ENCODE results near the gene ADGRL1.
"Not testable (repeated sequence)": the region's sequence is repeated elsewhere in the genome, so short reads cannot be mapped to it uniquely, and the experiment has no call there.

Gene ADGRL1

DNA sequence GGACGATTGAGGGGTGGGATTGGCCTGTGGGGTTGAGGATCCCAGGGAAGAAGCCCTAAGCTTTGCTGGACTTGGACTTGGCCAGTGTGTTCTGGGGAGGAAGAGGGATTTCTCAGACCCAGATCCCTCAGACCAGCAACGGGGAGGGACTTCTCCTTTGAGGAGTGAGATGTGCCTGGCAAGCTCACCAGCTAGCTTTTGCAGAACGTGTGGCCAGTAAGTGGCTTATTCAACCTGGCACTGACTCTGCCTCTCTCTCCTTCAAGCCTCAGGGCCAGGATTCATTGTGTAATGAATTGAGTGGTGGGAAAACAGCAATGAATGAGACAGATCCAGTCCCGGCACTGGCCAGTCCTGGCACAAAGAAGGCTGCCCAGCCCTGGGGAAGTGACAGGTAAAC is 11.9 kb upstream of the ADGRL1 start:
- DNase-seq, result not testable (repeated sequence)

DNA sequence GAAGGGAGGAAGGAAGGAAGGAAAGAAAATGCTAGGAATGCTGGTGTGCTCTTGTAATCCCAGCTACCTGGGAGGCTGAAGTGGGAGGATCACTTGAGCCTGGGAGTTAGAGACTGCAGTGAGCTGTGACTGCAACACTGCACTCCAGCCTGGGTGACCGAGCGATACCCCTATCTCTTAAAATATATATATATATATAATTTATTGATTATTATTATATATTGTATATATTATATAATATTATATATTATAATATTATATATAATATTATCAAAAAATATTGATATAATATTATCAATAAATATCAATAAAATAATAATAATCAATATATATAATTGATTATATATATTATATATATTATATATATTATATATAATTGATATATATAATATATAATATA is 8.6 kb upstream of the ADGRL1 start:
- no peak for DNase-seq

DNA sequence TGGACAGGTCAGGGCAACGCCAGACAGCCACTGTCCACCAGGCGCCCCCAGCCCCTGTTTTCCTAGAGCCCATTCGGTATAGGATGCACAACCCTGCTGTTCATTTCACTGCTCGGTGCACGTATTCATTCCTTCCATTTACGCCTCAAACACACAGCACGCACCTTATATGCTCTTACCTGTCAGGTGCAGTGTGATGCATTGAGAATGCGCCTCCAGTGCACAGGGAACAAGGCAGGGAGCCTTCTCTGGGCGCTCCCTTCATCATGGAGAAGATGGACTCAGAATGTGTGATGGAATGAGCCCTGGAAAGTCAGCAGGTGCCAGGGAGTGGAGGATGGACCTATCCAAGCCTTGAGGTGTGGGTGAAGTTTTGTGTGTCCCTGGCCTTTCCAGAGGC is 4.2 kb upstream of the ADGRL1 start:
- not testable (repeated sequence) for DNase-seq

DNA sequence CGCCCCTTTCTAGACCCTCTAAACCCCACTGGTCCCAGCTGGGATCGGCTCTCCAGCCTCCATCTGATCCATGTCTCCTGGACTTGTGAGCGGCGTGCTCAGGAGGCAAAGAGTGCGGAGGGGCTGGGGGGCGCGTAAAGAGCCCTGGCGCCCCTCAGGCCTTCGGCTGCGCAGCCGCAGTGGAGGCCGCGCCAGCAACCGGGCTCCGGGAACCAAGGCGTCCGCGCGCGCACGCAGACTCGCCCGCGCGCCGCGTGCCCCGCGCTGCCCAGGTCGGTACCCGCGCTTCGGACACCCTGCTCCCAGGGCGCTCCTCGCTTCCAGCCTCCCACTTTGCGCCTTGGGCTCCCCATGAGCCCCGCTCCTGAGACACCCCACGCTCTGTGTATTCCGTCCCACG is 3.4 kb upstream of the ADGRL1 start:
- DNase-seq, result peak; percentile 40

DNA sequence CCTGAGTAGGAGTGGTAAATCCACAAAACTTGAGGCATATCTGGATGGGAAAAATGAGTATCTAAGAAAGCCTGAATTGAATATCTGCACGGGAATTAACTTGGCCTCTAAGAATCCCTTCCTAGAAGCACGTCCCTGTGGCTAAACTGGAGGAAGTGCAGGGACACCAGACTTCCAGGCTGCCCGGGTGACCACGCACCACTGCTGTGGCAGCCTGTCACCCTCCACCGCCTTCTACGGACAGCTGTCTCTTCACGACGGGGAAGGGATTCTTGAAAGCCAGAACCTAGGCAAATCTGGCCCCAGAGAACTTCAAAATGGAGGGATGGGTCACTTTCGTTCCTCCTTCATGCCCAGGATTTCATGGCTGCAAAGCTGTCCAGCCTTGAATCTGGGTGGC is 2.5 kb upstream of the ADGRL1 start:
- not testable (repeated sequence) for DNase-seq

DNA sequence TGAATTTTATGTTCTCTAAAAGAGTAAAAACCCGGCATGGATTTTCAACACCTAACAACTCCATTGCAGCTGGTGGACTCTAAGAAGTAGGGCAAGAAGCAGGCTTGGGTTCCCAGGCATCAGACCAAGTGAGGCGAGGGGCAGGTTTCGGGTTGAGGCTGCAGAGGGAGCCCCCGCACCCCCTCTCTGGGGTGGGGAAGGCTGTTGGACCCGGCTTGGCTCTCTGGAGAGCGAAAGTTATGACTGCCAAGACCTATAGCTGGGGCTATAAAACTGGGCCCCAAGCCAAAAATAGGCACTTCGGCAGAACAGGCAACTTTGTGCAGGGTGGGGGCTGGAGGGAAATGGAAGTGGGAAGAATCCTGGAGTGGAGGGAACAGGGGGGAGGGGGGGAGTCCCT is 1.8 kb upstream of the ADGRL1 start:
- peak; percentile 60 for DNase-seq

DNA sequence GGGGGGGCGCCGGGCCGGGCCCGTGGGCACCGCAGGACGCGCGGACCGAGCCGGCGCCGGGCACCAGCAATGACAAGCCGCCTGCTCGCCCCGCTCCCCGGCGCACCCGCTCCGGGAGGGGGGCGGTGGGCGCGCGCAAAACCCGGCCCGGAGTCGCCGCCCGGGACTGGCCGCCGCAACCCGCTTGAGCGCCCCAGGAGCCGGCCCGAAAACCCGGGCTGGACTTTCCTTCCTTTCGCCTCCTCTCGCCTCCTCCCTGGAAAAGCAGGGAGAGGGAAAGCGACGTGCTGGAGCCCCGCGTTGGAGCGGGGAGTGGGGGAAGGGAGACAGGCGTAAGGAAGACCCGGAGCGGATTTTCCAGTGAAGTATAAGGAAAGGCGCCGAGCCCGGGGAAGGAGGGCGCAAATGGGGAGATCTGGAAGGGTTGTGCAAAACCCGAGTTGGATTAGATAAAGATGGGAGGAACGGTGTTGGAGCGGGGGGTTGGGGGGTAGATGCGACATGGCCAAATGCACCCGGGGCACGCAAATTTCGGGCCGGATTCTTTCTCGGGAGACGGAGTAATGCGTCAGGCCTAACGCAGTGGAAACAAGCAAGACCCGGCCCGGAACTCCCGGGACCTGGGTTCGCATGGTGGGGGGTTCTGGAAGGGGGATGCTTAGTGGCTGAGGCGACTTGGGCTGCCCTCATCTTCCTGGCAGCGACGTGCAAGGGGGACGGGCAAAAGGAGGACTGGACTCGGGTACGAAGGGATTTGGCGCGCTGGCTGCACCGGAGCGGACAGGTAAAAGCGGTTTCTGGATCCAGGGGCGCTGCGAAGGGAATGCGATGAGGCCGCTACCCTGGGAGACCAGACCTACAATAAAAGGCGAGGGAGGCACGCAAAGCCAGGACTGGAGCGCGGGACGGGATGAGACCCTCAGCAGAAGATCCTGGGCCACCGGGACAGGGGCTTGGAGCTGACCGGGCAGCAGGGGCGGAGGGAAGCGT is 1.1 kb upstream of the ADGRL1 start:
- DNase-seq, result peak; percentile 97

DNA sequence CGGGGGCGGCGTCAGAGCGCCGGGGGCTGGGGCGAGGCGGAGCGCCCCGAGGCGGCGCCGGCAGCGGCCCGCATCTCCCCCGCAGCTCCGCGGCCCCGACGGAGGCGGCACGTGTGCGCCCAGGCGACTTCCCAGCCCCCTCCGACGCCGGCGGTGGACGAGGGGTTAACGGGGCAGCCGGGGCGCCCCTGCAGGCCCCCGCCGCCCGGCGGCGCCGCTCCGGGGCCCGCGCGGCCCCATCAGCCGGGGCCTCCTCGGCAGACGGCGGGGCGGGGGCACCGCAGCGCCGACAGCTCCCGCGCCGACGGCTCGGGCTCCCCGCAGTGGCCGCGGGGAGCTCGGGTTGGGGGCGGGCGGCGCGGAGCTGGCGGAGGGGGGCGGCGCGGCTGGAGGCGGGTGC is 339 bp upstream of the ADGRL1 start:
- DNase-seq, result not testable (repeated sequence)

DNA sequence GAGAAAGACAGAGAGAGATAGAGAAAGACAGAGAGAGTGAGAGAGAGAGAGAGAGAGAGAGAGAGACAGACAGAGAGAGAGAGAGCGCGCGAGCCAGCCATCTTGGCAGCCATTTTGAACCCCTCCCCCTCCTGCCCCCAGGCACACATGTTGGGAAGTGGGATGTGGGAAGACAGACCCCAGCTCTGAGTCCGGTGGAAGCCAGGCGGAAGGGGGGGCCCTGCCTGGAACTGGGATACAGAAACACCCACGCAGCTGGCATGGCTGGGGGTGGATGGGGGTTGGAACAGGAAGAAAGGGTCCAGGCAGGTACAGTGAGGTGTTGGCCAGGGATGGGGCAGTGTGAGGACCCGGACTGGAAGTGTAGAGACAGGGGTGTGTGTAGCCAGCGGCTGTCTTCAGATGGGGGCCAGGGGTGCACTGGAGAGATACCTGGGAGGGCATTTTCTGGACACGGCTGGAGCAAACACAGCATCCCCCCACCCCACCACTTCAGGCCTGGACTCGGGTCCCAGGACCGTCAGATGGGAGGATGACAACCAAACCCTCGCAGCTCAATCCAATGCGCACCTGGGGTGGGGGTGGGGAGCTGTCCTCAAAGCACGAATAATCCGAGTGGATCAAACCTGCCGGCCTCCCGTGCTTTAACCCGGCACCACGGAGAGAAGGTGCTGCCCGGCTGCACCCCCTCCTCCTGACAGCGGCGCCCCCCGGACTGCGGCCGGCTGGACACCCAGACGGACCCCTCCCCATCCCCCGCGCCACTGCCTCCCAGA is 1.1 kb downstream of the ADGRL1 start:
- not testable (repeated sequence) for DNase-seq

DNA sequence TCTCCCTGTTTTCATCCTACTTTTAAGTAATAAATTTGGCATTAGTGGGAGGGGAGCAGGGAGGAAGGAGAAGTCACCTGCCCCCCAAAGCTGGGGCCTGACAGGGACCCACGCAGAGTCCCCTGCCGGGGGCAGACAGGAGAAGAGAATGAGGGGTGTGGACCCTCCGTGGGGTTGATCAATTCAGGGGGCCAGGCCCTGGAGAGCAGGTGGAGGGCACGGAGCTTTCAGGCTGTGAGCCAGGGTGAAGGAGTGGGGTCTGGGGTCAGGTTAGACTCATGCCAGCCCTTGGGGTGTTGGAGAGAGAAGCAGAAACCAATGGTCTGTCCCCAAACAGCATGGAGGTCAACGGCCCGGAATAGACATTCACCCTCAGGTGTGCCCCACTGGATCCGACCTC is 1.8 kb downstream of the ADGRL1 start:
- not testable (repeated sequence) for DNase-seq

DNA sequence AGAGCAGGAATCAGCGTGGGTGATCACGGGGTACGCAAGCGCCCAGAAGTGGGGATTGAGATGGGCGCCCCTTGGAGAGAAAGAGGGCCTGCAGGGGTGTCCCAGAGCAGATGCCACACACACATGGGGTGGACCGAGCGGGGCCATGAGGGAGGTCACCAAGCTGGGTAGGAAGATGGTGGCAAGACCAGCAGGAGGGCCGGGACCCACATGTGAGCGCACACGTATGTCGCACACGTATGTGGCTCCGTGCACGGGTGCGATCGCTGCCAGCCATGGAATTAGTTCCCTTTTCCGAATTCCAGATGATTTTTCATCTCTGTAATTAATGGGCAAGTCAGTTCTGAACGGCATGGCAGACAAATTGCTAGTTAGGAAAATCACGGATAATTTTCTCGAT is 2.2 kb downstream of the ADGRL1 start:
- DNase-seq, result not testable (repeated sequence)

DNA sequence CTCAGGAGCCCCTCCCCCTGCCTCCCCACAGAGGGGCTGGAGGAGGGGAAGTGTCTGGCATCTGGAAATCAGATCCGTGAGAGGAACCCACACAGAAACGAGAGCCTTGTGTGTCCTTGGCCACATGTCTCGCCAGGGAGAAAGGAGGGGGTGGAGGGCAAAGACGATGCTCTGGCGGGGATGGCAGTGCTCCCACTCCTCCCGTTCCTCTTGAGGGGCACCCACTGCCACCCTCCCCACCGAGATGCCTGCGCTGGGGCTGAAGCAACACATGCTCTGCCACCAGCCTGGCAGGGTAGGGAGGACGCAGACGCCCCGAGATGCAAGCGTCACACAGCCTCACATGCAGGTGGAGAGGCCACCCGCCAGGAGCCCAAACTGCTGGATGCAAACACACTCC is 2.8 kb downstream of the ADGRL1 start:
- DNase-seq, result no peak

DNA sequence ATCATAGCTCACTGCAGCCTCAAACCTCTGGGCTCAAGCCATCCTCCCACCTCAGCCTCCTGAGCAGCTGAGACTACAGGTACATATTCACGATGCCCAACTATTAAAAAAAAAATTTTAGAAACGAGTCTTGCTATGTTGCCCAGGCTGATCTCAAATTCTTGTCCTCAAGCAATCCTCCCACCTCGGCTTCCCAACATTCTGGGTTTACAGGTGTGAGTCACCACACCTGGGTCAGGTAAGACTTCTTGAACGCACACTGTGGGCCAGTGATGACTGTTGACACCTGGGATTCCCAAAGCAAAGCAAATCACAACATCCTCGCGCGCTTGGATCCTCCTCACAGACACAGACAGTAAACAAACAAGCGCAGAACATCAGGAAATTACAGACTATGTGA is 4.5 kb downstream of the ADGRL1 start:
- DNase-seq, result not testable (repeated sequence)

DNA sequence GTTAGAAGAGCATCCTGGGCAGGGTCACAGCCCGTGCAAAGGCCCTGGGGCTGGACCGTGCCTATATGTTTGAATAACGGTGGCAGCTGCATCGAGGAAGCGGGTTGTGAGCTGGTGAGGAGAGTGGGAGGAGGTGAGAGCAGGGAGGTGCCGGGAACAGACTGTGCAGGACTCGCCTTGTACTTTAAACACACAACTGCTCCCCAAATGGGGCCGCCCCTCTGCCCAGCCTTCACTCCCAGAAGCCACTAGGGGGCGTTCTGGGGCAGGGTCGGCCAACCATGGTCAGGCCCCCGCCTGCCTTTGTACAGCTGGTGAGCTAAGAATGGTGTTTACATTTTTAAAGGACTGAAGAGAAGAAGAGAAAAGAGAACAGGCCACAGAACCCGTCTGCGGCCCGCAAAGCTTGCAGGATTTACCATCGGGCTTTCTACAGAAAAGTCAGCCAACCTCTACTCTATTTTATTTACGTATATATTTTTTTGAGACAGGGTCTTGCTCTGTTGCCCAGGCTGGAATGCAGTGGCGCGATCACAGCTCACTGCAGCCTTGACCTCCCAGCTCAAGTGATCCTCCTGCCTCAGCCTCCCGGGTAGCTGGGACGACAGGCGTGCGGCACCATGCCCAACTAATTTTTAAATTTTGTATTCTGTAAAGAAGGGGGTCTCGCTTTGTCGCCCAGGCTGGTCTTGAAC is 5.7 kb downstream of the ADGRL1 start:
- peak; percentile 44 for DNase-seq

DNA sequence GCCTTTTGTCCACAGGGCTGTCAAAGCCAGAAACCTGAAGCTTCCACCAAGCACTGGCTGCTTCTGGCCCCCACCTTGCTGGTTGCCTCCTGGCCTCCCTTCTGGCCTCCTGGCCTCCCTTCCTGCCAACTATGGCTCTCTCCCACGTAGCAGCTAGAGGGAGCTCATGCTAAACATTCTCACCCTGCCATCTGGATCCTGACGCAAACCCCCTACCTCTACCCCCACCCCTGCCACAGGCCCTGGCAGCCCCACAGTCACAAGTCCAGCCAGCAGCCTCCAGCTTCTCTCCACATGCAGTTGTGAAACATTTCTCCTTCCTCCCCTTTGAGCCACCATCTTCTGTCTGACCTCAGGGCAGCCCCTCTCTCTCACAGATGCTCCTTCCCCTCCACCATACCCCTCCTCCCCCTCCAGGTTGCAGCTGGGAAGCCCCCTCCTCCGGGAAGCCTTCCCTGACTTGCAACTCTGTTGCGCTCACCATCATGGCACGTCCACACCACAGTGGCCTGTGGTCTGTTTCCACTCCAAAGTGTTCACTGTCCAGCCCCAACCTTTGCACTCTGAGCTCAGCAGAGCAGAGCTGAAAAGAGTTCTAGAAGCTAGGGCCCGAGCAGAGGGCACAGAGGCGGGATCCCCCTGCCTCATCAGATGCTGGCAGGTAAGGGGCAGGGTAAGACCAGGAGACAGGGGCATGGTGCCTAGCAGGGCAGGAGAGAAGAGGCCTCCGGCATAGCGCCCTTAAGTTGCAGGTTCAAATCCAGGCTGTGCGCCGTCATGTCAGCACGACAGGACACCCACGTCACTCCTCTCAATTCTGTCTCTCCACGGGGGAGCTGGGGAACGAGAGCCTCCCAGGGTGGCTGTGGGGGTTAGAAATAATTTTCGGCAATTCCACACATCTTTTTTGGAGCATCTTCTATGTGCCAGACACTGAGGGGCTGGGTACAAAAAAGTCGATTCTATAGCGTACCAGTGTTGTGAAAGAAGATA is 7.3 kb downstream of the ADGRL1 start:
- no peak for DNase-seq

DNA sequence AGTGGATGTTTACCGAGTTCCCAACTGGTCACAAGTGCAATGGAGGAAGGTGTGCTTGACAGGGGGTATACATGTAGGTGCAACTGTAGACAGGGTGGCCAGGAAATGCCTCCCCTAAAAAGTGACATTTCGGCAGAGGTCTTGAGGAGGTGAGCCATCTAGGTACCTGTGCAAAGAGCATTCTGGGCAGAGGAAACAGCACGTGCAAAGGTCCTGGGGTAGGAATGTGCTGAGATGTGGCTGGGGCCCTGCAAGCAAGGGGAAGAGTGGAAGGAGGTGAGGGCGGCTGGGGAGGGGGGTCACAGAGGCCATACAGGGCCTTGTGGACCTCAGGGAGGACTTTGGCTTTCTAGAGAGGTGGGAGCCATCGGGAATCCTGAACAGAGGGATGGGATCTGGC is 8.1 kb downstream of the ADGRL1 start:
- no peak for DNase-seq

DNA sequence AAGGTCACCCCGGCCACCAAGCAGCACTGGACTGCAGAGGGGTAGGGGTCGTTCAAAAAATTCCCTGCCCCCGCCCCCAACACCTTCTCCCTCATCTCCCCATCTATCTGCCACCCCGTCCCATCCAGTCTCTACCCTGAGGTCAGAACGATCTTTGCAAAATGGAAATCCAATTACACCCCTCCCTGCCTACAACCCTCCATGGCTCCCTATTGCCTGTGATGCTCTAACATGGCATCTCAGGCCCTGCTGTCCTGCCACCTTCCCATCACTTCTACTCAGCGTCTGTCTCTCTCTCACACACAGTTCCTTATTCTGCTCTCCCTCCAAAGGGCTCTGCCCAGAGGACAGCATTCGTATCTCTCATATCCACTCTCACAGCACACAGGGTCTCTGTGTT is 8.7 kb downstream of the ADGRL1 start:
- DNase-seq, result not testable (repeated sequence)

DNA sequence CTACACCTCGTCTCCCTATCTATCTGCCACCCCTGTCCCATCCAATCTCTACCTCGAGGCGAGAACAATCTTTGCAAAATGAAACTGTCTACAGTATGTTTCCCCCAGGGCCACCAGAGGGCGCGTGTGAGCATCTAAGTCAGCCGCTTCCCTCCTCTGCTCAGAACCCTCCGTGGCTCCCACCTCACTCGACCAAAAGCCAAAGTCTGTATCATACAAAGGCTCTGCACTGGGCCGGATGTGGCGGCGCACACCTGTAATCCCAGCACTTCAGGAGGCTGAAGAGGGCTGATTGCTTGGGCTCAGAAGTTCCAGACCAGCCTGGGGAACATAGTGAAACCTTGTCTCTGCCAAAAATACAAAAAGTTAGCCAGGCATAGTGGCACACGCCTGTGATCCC is 9.9 kb downstream of the ADGRL1 start:
- DNase-seq, result peak; percentile 48

DNA sequence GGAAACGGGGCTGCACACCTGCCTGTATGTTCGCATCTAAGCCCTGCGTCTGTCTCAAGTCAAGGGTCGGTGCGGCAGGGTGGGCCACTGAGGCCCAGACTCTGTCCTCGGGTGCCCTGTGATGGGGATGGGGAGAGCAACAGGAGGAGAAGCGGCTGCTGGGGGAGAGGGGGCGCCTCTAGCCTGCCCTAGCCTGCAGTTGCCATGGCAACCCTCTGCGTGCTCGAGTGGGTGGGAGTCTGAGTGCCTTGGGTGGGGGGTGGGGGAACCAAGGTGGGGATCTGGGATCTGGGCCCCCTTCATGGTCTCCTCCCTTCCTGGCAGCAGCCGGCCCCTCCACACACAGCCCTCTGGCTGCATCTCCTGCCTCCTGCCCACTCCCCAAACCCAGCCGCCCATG is 10.8 kb downstream of the ADGRL1 start:
- DNase-seq, result not testable (repeated sequence)

DNA sequence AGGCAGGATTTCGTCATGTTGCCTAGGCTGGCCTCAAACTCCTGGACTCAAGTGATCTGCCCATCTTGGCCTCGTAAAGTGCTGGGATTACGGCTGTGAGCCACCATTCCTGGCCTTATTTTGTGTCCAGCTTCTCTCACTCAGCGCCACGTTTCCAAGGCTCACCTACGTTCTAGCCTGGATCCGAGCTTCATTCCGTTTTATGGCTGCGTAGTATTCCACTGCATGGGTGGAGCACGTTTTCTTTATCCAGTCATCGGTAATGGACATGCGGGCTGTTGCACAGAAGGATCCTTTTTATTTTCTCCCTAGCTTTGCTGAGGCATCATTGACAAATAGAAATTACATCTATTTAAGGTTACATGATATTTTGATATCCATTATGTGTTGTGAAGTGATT is 16.6 kb downstream of the ADGRL1 start:
- DNase-seq, result no peak

DNA sequence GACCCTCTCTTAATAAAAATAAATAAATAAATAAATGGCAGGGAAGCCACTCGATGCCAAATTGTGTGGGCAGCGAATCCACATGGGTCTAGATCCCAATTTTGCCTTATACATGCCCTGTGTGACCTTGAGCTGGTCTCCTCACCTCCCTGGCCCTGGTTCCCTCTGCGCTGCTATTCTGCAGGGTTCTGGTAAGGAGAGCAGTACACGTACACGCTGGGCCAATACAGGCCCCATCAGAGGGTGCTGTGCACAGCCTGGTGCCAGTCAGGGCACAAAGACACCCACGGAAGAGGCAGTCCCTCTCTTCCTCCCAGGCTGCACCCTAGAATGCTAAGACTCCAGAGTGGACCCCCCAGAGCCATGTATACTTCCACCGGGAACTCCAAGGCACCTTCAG is 17.9 kb downstream of the ADGRL1 start:
- DNase-seq, result not testable (repeated sequence)

DNA sequence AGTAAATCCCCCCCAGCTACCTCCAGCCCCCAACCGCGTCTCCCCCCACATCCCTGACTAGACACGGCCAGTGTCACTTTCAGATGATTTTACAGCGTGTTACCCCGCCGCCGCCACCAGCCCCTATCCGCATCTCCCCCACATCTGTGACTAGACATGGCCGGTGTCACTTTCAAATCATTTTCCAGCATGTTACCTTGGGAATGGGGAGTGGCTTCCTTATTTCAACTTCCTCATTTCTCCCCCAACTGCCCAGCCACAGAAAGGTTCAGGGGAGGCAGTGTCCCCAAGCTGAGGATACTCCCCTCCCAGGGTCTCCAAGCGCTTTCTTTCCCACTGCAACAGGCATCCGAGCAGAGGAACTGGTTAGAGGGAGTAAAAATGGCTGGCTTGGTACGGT is 18.4 kb downstream of the ADGRL1 start:
- no peak for DNase-seq

Measured in femur (tissue), 1 donor.